HG02884 (cell line): ENCODE measurements around the gene PTOV1.

Source experiments
- ATAC-seq: cut with Tn5 transposase; IDR thresholded peaks from one replicate; pipeline ENCODE4 v1.9.1; 2021; ENCODE audit warnings: mild to moderate bottlenecking, moderate library complexity; ENCODE audit not compliant: unreplicated experiment

Gene PTOV1

DNA sequence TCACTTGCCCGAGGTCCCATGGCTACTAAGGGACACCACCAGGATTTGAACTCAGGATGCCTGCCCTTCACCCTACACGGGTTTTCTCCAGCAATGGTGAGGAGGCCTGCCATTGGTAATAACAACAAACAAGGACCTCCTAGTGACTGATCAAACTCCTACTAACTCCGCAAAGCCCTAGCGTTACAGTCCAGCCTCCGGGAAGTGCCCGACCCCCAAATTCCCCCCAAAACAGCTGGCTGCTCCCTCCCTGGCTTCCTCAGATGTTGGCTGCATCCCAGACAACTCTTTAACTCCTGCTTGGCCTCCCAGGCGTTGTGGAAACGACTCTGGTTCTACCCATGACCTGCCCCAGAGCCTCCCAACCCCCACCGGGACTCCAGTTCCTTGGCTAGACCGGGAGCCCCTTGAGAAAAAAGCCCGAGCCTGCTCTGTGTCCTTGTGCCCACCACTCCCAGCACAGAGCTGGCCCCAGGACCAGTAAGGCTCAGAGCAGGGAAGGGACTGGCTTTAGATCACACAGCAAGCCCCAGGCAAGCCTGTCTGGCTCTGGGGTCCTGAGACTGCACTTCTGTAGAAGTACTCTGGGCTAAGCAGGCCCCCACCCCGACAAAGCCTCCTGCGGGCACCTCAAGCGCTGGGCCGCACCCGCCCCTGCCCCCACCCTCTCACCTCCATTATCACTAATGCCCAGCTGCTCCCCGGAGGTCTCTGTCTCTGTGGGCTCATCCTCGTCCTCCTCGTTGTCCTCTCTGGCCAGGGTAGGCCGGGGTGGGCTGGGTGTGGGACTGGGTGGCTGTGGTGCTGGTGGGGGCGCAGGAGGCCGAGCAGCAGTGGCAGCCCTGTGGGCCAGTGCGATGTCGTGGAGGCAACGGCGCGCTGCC is 21.5 kb downstream of the PTOV1 start:
- no peak for ATAC-seq

DNA sequence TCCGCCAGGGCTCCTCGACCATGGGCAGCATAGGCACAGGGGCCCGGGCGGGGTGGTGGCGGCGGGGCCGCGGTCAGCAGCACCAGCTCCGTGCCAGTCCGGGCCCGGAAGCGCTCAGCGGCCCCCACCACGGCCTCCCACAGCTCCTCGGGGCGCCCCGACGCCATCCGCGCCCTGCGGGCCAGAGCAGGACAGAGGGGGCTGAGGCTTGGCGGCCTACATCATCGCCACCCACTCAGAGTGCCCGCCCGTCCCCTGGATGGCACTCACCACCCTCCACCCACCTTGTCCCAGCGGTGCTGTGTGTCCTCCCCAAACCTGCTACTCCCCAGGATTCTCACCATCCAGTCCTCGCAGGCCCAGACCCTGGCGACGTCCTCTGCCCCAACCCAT is 22.2 kb downstream of the PTOV1 start:
- no peak for ATAC-seq

DNA sequence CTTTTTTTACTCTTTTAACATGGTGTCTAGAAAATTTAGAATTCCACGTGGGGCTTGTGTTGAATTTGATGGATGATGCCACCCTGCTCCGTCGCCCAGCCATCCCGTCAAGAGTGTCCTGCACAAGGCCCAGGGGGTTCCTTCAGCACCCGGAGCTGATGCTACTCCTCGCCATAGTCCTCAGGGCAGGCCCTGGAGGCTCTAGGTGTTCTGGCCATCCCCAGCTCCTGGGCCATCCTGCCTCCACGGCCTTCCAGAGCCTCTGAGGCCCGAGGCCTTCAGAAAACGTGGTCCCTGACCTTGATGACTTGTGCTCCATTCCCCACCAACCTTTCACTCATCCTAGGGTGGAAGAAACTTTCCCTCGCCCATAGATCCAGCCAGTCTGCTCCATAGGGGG is 22.9 kb downstream of the PTOV1 start:
- no peak for ATAC-seq

DNA sequence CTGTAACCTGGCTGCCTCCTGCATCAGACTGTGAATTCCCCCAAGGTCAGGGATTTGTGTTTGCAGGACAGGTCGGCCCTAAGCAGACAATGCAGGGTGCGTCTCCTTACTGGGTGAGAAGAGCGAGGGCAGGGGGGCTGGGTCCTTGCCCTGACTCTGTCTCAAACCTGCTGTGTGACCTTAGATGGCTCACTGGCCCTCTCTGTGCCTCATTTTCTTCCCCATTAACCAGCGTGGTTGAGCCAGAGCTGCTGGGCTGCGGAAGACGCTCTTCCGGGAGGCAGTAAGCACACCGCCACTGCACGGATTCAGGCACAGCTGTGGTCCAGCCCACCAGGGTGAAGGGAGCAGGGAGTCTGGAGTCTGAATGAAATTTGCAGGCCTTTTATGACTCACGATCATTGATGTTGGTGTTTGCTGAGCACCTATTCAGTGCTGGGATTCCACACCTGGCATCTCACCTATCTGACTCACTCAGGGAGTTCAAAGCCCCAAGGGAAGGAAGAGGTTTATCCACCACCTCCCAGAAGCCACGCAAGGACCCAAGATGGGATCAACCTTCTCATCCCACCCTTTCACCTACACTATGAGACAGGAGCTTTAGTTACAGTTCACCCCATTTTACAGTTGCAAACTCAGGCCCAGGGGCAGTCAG is 23.7 kb downstream of the PTOV1 start:
- ATAC-seq, result no peak

DNA sequence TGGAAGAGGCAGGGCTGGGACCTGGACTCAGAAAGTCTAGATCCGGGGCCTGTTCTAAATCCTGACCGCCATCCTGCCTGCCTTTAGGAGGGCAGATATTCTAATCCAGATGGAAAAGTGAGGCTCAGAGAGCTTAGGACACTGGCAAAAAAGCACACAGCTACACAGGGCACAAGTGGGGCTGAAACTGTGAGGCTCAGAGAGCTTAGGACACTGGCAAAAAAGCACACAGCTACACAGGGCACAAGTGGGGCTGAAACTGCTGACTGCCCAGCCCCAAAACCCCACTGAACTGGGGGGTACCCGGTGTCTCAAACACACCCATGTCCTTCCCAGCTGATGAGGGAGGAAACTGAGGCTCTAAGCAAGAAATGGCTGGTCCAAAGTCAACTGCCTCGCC is 24.2 kb downstream of the PTOV1 start:
- no peak for ATAC-seq

DNA sequence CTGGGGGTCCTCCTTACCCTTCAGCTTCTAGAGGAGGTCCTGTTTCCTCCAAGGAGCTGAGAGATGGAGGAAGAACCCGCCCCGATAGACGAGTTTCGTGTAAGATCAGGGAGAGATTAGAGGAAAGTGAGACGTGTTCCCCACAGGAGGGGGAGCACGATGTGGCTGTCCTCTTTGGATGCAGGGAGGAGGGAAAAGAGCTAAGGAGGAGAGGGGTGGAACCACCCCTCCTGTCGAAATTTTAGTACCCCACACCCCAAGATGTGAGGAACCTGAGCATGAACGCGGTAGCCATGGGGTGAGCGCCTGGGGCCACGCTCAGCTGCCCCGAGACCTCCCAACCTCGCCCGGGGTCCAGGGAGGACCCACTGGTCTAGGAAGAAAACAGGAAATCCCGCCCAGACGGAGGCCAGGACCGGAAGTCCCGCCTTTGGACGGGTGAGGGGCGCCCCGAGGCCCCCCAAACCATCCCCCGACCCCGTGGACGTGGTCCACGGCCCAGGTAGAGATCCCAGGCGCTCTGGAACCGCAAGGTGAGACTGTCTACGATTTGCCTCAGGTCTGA is 25.0 kb downstream of the PTOV1 start:
- no peak for ATAC-seq

DNA sequence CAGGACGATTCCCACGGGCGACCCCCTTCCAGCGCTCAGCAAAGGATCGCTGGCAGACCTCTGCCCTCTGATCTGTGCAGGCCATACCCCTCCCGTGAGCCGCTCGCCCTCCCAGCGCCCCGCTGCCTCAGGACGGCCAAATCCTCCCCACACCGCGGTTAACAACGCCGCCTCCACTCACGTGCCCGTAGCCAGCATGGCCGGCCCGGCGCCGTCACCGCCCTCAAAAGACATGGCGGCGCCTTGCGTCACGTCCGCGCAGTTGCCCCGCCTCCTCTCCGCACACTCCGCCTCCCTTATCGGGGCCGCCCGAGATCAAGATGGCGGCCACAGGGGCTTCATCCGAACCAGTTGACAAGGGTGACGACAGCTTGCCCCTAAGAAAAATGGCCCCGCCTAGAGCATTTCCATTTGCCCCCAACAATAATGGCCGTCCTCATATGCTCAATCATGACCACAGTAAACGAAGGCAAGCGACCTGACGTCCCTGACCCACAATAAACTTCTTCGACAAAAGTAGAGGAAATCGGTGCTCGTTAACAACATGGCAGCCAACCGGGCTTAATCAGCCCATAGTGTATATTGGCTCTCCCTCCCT is 25.6 kb downstream of the PTOV1 start:
- peak; percentile 41 for ATAC-seq

DNA sequence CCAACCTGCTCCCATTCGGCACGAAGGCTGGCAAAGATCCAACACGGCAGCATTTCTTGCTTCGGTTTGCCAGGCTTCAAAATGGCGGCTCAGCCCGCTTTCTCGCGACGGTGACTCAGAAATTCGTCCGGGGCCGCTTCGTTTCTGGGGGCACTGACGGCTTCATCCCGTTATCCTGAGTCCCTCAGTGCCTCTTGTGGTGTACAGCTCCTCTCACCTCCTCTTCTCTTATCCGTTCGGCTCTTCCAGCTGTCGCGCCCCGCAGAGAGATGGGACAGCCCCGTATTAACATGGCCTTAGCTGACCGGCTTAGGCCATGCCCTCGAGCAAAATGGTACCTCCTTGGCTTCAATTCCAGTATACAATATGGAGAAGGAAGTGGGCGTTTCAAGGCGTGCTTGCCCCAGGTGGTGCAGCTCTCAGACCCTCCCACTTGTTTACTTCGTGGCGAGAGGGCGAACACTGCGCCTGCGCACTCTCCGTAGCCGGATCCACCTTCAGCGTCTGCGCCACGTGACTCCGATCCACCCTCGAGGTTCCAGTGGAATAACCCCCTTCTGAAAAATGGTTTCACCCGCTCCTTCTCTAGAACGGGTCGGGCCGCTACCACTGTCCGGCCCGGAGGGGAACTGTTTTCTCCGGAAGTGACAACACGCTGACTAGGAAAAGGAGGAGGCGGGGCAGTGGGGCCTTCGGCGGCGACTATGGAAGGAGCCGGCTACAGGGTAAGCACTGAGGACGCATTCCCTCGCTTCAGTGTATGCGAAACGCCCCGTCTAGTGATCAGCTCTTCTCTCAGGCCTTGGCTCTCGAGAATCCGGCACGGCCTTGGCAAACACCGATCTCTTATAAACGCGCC is 26.3 kb downstream of the PTOV1 start, which contains the start of the genes AKT1S1 and TBC1D17:
TSS of gene AKT1S1 (minus strand) at position 336 of the 859 bp plus-strand sequence. CDS start 4,060 bp downstream, outside the sequence.
TSS of gene TBC1D17 (plus strand) at position 683 of the 859 bp plus-strand sequence. CDS start at position 705, 22 bp downstream.
- ATAC-seq, result peak; percentile 58

DNA sequence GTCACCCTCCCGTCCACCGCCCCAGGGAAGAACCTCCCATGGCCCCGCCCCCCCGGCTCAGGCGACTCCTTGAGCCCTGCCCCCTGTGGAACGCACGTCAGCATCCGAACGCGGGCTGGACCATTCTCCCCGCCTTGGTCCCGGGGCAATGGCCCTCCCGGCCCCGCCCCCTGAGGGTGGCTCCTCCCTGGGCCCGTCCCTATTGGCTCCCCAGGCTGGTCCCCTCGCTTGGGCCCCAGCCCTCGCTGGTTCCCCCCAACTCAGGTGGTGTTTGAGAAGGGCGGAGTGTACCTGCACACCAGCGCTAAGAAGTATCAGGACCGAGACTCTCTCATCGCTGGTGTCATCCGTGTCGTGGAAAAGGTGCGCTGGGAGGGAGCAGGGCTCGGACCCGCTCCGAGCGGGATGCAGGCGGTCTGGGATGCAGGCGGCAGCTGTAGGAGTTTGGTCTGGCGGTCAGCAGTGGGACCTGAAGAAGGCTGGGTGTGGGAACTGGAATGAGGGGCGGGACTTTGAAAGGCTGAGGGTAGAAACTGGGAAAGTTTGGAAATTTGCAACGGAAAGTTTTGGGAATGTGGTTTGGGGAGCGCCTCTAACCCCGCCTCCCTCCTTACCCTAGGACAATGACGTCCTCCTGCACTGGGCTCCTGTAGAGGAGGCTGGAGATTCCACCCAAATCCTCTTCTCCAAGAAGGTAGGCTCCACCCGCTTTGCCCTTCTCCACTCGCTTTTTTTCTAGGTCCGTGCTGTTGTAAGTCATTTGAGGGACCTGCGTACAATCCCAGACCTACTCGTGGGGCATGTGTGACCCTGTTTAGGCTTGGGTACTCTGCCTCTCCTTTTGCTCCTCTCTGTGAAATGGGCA is 27.2 kb downstream of the PTOV1 start:
- peak; percentile 35 for ATAC-seq

DNA sequence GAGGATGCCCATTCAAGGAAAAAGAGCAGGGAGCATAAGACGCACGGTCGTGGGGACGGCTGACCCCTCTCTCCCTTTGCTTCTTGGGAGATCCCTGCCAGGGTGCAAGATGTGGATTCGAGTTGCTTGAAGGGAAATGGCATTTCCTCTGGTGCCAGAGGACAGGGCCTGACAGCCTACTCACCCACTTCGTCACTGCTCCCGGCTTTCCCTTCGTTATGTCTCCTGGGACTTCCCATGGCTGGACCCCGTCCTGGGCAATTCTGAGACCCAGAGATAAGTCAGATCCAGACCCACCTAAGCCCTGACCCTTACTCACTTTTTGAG is 27.7 kb downstream of the PTOV1 start:
- no peak for ATAC-seq

DNA sequence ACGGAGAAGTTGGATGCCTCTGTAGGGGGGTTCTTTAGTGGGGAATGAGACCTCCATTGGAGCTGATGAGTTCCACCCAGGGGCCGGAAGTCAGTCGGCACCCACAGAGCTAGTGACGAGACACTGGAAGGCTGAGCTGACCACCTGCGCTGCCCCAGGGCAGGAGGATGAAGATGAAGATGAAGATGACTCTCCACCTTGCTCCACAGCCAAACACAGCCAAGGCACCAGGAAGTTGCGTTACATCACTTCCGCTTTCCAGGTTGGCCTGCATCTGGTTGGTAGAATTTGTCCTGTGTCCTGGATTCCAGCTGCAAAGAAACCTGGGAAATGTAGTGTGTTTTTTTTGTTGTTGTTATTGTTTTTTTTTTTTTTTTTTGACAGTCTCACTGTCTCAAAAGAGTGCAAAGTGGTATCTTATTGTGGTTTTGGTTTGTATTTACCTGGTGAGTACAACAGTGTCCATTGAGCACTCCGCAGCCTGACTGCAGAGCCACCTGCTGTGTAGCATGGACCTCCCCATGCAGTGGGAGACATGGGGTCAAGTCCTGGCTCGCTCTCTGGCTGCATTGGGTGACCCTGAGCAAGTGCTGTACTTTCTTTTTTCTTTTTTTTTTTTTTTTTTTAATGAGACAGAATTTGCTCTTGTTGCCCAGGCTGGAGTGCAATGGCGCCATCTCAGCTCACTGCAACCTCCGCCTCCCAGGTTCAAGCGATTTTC is 28.4 kb downstream of the PTOV1 start:
- ATAC-seq, result no peak

DNA sequence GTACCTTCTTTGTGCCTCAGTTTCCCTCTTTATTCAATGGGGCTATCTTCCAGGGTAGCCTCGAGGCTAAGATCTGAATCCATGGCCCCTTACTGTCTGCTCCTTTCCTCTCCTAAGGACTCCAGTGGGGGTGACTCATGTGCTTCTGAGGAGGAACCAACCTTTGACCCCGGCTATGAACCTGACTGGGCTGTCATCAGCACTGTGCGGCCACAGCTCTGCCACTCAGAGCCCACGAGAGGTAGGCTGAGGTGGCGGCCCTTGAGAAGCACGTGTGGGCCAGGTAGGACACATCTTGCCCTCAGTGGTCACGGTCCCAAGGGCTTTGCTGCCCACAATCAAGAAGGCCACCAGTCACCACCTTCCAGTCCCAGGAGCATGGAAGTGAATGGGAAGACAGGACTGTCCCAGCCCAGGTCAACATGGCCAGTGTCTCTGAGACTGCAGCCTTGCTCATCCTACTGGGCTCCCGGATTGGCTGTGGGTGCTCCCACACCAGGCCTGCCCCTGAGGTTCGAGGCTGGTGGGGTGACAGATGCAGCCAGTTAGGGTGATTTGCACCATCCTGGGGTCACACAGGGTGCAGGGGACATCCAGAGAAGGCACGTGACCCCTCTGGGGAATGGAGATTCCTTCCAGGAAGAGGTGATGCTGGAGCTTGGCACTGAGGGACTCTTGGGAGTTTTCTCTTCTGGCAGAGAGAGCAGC is 29.4 kb downstream of the PTOV1 start:
- ATAC-seq, result no peak

DNA sequence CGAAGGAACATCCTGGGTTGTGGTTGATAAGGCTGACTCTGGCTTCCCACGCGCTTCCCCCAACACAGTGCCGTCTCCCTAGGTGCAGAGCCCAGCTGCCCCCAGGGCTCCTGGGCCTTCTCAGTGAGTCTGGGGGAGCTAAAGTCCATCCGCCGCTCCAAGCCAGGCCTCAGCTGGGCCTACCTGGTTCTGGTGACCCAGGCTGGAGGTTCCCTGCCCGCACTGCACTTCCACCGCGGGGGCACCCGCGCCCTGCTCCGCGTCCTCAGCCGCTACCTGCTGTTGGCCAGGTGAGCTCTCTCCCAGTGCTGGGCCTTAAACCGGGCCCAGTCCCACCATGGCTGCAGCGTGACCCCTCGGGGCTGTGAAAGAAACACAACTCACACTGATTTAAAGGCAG is 30.2 kb downstream of the PTOV1 start:
- ATAC-seq, result no peak

DNA sequence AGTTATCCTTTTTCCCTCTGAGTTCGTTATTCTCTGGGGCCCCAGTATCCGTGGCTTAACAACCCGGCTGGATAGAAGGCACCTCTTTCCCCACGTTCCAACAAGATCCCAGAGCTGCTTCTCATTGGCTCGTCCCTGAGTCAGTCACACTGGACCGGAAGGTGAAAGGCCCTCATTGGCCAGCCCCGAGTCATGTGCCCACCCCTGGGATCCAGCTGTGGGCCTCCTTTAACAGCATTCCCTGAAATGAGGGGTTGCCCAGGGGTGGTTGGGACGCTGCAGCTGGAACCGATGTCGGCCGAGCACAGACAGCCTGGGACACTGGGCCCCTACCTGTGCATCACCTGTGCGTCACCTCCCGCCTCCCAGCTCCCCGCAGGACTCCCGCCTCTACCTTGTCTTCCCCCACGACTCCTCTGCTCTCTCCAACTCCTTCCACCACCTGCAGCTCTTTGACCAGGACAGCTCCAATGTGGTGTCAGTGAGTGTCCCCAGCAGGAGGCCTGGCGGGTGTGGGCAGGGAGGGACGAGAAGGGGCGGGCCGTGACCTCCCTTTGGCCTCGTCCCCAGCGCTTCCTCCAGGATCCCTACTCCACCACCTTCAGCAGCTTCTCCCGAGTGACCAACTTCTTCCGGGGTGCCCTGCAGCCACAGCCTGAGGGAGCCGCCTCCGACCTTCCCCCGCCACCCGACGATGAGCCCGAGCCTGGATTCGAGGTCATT is 30.9 kb downstream of the PTOV1 start:
- no peak for ATAC-seq

DNA sequence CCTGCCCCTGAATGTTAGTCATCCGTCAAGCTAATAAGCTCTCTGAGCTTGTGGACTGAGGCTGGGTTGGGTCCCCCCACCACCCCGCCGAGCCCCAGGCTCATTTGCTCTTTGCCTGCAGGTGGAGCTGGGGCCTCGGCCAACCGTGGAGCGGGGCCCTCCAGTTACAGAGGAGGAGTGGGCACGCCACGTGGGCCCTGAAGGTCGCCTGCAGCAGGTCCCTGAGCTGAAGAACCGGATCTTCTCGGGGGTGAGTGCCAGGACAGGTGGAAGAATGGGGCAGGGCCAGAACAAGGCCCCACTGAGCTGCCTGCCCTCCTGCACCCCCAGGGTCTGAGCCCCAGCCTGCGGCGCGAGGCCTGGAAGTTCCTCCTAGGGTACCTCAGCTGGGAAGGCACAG is 31.7 kb downstream of the PTOV1 start:
- no peak for ATAC-seq

DNA sequence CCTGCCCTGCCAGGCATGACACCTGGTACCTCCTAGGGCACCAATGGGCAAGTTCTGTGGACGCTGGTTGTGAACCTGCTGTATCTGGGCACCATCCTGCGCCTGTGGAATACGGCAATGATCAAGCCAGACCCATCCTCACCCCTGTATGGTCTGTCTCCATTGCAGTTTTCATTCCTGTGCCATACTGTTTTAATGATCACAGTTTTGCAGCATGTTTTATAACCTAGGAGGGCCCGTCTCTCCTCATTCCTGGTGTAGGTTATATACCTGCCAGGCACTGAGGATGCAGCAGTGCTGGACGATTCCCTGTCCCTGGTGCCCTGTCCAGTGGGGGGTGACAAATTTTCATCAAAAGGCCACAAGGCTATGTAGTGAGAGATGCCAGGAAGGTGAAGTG is 32.1 kb downstream of the PTOV1 start:
- ATAC-seq, result no peak

DNA sequence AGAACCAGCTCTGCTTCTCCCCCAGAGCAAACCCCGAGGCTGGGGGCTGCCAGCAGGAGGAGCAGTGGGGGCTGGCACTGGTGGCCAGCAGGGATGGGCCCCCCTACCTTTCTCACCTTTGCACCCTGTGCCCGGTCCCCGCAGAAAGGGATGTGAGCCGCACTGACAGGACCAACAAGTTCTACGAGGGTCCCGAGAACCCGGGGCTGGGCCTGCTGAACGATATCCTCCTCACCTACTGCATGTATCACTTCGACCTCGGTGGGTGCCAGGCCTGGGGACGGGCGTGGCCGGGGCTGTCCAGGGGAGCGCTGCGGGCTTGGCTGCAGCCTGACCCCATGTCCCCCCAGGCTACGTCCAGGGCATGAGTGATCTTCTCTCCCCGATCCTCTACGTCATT is 33.1 kb downstream of the PTOV1 start:
- no peak for ATAC-seq

DNA sequence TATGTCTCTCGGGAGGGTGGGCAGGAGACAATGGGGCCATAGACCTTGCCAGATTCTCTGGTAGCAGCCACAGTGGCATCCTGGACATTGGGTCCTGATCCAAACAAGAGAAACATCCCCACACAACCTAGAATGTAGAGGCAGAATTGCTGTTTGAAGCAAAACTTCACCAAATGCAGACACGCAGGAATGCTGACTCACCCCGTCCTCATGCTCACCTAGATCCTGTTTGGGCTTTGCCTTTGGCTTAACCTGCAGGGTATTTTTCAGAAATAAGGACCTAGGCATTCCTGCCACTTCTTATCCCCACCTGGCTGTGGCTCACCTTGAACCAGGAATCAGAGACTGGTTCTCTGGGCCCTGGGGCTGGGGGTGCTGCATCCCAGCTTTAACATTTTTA is 33.8 kb downstream of the PTOV1 start:
- no peak for ATAC-seq
